NB4 (cell line): Measurements from ENCODE around the gene SLFN11.

Experiments used
- CTCF ChIP-seq: IDR thresholded peaks from one replicate; pipeline ENCODE4 v1.5.1; 2012; ENCODE audit warnings: low read depth, low read length
- MAX ChIP-seq: IDR thresholded peaks from 2 replicates; pipeline ENCODE4 v1.6.1; 2011; ENCODE audit warnings: low read depth, low read length
- MYC ChIP-seq: IDR thresholded peaks from 2 replicates; pipeline ENCODE4 v1.6.1; 2011; ENCODE audit warnings: low read depth, low read length
- POLR2A ChIP-seq: IDR thresholded peaks from 2 replicates; pipeline ENCODE4 v1.6.1; 2011; ENCODE audit warnings: mild to moderate bottlenecking; ENCODE audit not compliant: insufficient read length; ENCODE audit errors: extremely low read depth

GRCh38 chr17:35377706-35378105 is 4.3 kb upstream of the SLFN11 start:
- TF ChIP-seq CTCF (no peak), POLR2A (no peak), MYC (no peak), MAX (no peak)
